HG03460 (cell line): ENCODE results near the gene ZNF611.
"Not testable (repeated sequence)": the region's sequence is repeated elsewhere in the genome, so short reads cannot be mapped to it uniquely, and the experiment has no call there.

Experiments
- ATAC-seq: cut with Tn5 transposase; IDR thresholded peaks from one replicate; pipeline ENCODE4 v1.9.1; 2021; ENCODE audit not compliant: unreplicated experiment

Gene ZNF611

GRCh38 chr19:52734893-52735661, at the start of gene ZNF611:
ZNF611 (minus strand) TSS chr19:52735044; CDS start chr19:52715894, 19,150 bp downstream.
- ATAC-seq: peak; percentile 82

- not testable (repeated sequence) for ATAC-seq
These were observed 48.0 kb upstream of the ZNF611 start for GRCh38 chr19:52782864-52783263.

- no peak for ATAC-seq
These were observed 44.0 kb upstream of the ZNF611 start for GRCh38 chr19:52778811-52779210.

- ATAC-seq: not testable (repeated sequence)
These were observed 21.6 kb upstream of the ZNF611 start for GRCh38 chr19:52756447-52756846.

GRCh38 chr19:52749780-52750179, 14.9 kb upstream of the ZNF611 start:
- ATAC-seq: no peak

- ATAC-seq: no peak
These were observed 13.6 kb upstream of the ZNF611 start for GRCh38 chr19:52748336-52748950.

- ATAC-seq: not testable (repeated sequence)
These were observed 11.1 kb upstream of the ZNF611 start for GRCh38 chr19:52745919-52746318.

- no peak for ATAC-seq
These were observed 8.2 kb upstream of the ZNF611 start for GRCh38 chr19:52743091-52743490.

GRCh38 chr19:52742516-52742915, 7.7 kb upstream of the ZNF611 start:
- ATAC-seq: no peak

- no peak for ATAC-seq
These were observed 7.2 kb upstream of the ZNF611 start for GRCh38 chr19:52741951-52742485.

GRCh38 chr19:52741371-52741770, 6.5 kb upstream of the ZNF611 start:
- ATAC-seq: not testable (repeated sequence)

GRCh38 chr19:52739576-52739975, 4.7 kb upstream of the ZNF611 start:
- no peak for ATAC-seq

GRCh38 chr19:52735734-52736133, 890 bp upstream of the ZNF611 start:
- no peak for ATAC-seq

GRCh38 chr19:52734331-52734892, 432 bp downstream of the ZNF611 start:
- peak; percentile 19 for ATAC-seq

GRCh38 chr19:52726051-52726450, 8.8 kb downstream of the ZNF611 start:
- not testable (repeated sequence) for ATAC-seq

GRCh38 chr19:52725528-52725961, 9.3 kb downstream of the ZNF611 start:
- ATAC-seq: no peak

GRCh38 chr19:52724701-52725514, 9.9 kb downstream of the ZNF611 start:
- ATAC-seq: no peak

GRCh38 chr19:52723907-52724598, 10.8 kb downstream of the ZNF611 start:
- ATAC-seq: not testable (repeated sequence)

- ATAC-seq: no peak
These were observed 12.5 kb downstream of the ZNF611 start for GRCh38 chr19:52722062-52723003.
